ENCODE data around the gene ARID3C. TPM values are rescaled to one million over a fixed set of nuclear protein-coding genes. Genes with fewer than 3 reads are reported as not detected.

The ARID3C gene
- total RNA-seq, 2 experiments from 2014 or later = 0.38 to 1.9 TPM

DNA sequence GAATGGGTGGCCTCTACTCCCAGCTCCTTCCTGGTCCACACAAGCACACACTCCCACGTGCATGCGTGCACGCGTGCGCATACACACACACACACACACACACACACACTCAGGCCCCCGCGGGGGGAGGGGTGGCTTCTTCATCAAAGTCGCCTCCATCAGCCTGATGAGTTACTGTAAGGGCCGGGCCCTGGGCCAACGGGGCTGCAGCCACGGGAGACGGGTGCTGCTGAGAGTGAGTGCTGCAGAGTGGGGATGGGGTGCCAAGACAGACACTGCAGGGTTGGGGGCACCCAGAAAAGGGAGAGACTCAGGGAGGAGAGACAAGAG, 57.4 kb downstream of the ARID3C start:
- H3K27ac ChIP-seq (ENCODE audit: low read depth, low read length, poor library complexity, severe bottlenecking) = no peak overlapping the region
- H3K4me3 ChIP-seq (ENCODE audit: low read depth, low read length, poor library complexity, severe bottlenecking) = no peak overlapping the region
- intact Hi-C loops (cut with micrococcal nuclease; ENCODE audit: unreplicated experiment) = no loop called here
- POLR2A ChIA-PET = no interaction called here
- H3K9me3 ChIP-seq (ENCODE audit: low read length) = no peaks in the 10 kb centered on the region
- H3K4me2 ChIP-seq (ENCODE audit: low read length) = no peak overlapping the region
- BruUV-seq (replicated peaks) = no TSS peak
- no peak for DNase-seq (ENCODE audit: low spot score)
- H4K20me1 ChIP-seq (ENCODE audit: insufficient read depth, low read length) = no peaks in the 10 kb centered on the region
- no peak overlapping the region for H2AFZ ChIP-seq (ENCODE audit: low read length)
- H3K9me2 ChIP-seq (ENCODE audit: insufficient read depth, low read length) = no peaks in the 10 kb centered on the region
- no peak for TF ChIP-seq EZH2phosphoT487 (IDR thresholded peaks at IDR 0.05; ENCODE audit: borderline replicate concordance, low read depth, low read length)
- TF ChIP-seq, protein P1, sequence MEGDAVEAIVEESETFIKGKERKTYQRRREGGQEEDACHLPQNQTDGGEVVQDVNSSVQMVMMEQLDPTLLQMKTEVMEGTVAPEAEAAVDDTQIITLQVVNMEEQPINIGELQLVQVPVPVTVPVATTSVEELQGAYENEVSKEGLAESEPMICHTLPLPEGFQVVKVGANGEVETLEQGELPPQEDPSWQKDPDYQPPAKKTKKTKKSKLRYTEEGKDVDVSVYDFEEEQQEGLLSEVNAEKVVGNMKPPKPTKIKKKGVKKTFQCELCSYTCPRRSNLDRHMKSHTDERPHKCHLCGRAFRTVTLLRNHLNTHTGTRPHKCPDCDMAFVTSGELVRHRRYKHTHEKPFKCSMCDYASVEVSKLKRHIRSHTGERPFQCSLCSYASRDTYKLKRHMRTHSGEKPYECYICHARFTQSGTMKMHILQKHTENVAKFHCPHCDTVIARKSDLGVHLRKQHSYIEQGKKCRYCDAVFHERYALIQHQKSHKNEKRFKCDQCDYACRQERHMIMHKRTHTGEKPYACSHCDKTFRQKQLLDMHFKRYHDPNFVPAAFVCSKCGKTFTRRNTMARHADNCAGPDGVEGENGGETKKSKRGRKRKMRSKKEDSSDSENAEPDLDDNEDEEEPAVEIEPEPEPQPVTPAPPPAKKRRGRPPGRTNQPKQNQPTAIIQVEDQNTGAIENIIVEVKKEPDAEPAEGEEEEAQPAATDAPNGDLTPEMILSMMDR (conservative IDR thresholded peaks at IDR 0.05; ENCODE audit: low read length) = no peak
- CTCF ChIA-PET (ENCODE audit: unreplicated experiment) = no interaction called here
- no peaks in the 10 kb centered on the region for H3K79me2 ChIP-seq (ENCODE audit: insufficient read depth, low read depth, low read length)
- no peaks in the 10 kb centered on the region for H3K36me3 ChIP-seq (ENCODE audit: insufficient read depth, low read length)
- no peaks in the 10 kb centered on the region for H3K4me1 ChIP-seq (ENCODE audit: insufficient read depth, low read length, poor library complexity, severe bottlenecking)

Small RNAs within 50 kb of the gene (small RNA-seq; reads per million reads assigned to genes)
- not detected for gene CCL27

Other genes with a start within 250 kb of the ARID3C start
- gene FAM219A, start 170.5 kb downstream of the ARID3C start, total RNA-seq (2014; rRNA removed; shearing (Covaris generic)) = 5.2 and 6.5 TPM in 2 replicates
- 12.7 and 14.3 TPM in 2 replicates for gene FAM219A, start 170.5 kb downstream of the ARID3C start, total RNA-seq (2022)
- gene DNAI1, start 170.3 kb downstream of the ARID3C start, total RNA-seq (2014; rRNA removed; shearing (Covaris generic)) = 0.57 TPM in 1 of 2 replicates, not detected in the other
- 0.55 and 0.97 TPM in 2 replicates for gene DNAI1, start 170.3 kb downstream of the ARID3C start, total RNA-seq (2022)
- not detected in 2 replicates for gene ENHO, start 106.1 kb downstream of the ARID3C start, total RNA-seq (2014; rRNA removed; shearing (Covaris generic))
- 0.46 and 0.91 TPM in 2 replicates for gene ENHO, start 106.1 kb downstream of the ARID3C start, total RNA-seq (2022)
- not detected in 2 replicates for gene CNTFR, start 39.3 kb downstream of the ARID3C start, total RNA-seq (2014; rRNA removed; shearing (Covaris generic))
- gene CNTFR, start 39.3 kb downstream of the ARID3C start, total RNA-seq (2022) = not detected in 2 replicates
- 33.6 and 40.3 TPM in 2 replicates for gene RPP25L, start 17.0 kb downstream of the ARID3C start, total RNA-seq (2014; rRNA removed; shearing (Covaris generic))
- 31.6 and 33.7 TPM in 2 replicates for gene RPP25L, start 17.0 kb downstream of the ARID3C start, total RNA-seq (2022)
- gene DCTN3, start 8.6 kb downstream of the ARID3C start, total RNA-seq (2014; rRNA removed; shearing (Covaris generic)) = 79.7 and 80.3 TPM in 2 replicates
- gene DCTN3, start 8.6 kb downstream of the ARID3C start, total RNA-seq (2022) = 84.2 and 96.3 TPM in 2 replicates
- gene SIGMAR1, start 8.7 kb upstream of the ARID3C start, total RNA-seq (2014; rRNA removed; shearing (Covaris generic)) = 97.2 and 103 TPM in 2 replicates
- gene SIGMAR1, start 8.7 kb upstream of the ARID3C start, total RNA-seq (2022) = 110 TPM in 2 replicates
- 78.2 and 90.9 TPM in 2 replicates for gene GALT, start 17.6 kb upstream of the ARID3C start, total RNA-seq (2014; rRNA removed; shearing (Covaris generic))
- 61.2 and 62.5 TPM in 2 replicates for gene GALT, start 17.6 kb upstream of the ARID3C start, total RNA-seq (2022)
- gene IL11RA, start 23.1 kb upstream of the ARID3C start, total RNA-seq (2014; rRNA removed; shearing (Covaris generic)) = 16.2 and 16.7 TPM in 2 replicates
- gene IL11RA, start 23.1 kb upstream of the ARID3C start, total RNA-seq (2022) = 20.1 and 29.2 TPM in 2 replicates
- 0.72 TPM in 1 of 2 replicates, not detected in the other for gene CCL27, start 33.6 kb upstream of the ARID3C start, total RNA-seq (2014; rRNA removed; shearing (Covaris generic))
- 0.42 and 0.68 TPM in 2 replicates for gene CCL27, start 33.6 kb upstream of the ARID3C start, total RNA-seq (2022)
- gene CCL19, start 62.2 kb upstream of the ARID3C start, total RNA-seq (2014; rRNA removed; shearing (Covaris generic)) = not detected in 2 replicates
- not detected in 2 replicates for gene CCL19, start 62.2 kb upstream of the ARID3C start, total RNA-seq (2022)
- not detected in 2 replicates for gene CCL21, start 81.1 kb upstream of the ARID3C start, total RNA-seq (2014; rRNA removed; shearing (Covaris generic))
- not detected in 2 replicates for gene CCL21, start 81.1 kb upstream of the ARID3C start, total RNA-seq (2022)

Data from OCI-LY7 (cell line).